B cell (primary cell): ENCODE measurements around the gene PTGIR. TPM values are rescaled to one million over a fixed set of nuclear protein-coding genes. Genes with fewer than 3 reads are reported as not detected.

Source experiments
- ATAC-seq: fragments of 200-7000 bp; cut with Tn5 transposase; one replicate; pipeline ENCODE4 v1.10.0; 2021; ENCODE audit warnings: low read depth, mild to moderate bottlenecking, moderate number of reproducible peaks, moderate library complexity
- CTCF ChIA-PET: fragments of 350-600 bp; sonication (Branson Sonifier 250); formaldehyde crosslinking; loops from one replicate; lab custom pipeline; 2021; ENCODE audit warnings: antibody characterized with exemption, inconsistent platforms; lab: Charles Lee
- POLR2A ChIA-PET: fragments of 350-600 bp; sonication (Branson Sonifier 250); formaldehyde crosslinking; loops from one replicate; lab custom pipeline; 2021; ENCODE audit warnings: antibody characterized with exemption; lab: Charles Lee
- DNase-seq: peaks from one replicate; pipeline ENCODE4 v3.0.0; 2013
- H2AFZ ChIP-seq: 2 replicates; pipeline ENCODE4 v1.6.1; 2012; ENCODE audit warnings: mild to moderate bottlenecking, low read depth, low read length; ENCODE audit not compliant: insufficient read depth, poor library complexity, severe bottlenecking
- H3K27ac ChIP-seq, 2 donors: 1 replicate in 1 of 2; 2 replicates in 1 of 2; pipeline ENCODE4 v1.5.1; 2012 to 2013; ENCODE audit warnings: low read length in 2 of 2, mild to moderate bottlenecking in 2 of 2, moderate library complexity in 1 of 2
- H3K27me3 ChIP-seq, 4 experiments: fragments of 200-600 bp in 1 of 4; sonication (generic) in 1 of 4; replicated peaks in 1 of 4; 1 replicate in 2 of 4; 2 replicates in 2 of 4; pipeline versions ENCODE4 v1.6.1 to v1.7.0; 2013 to 2016; ENCODE audit warnings: low read length in 3 of 4, mild to moderate bottlenecking in 2 of 4, mixed read lengths in 1 of 4, moderate library complexity in 1 of 4; ENCODE audit not compliant: insufficient read depth in 4 of 4, control insufficient read depth in 3 of 4; ENCODE audit errors: control extremely low read depth in 1 of 4
- H3K36me3 ChIP-seq, 2 experiments: replicated peaks in 1 of 2; 1 replicate in 1 of 2; 2 replicates in 1 of 2; pipeline versions ENCODE4 v1.6.1 to v1.7.1; 2013; ENCODE audit warnings: low read length in 1 of 2; ENCODE audit not compliant: insufficient read depth in 2 of 2, control insufficient read depth in 1 of 2; ENCODE audit errors: control extremely low read depth in 1 of 2, extremely low read depth in 1 of 2
- H3K4me1 ChIP-seq, 2 donors: fragments of 200-600 bp in 1 of 2; sonication (generic) in 1 of 2; 1 replicate in 1 of 2; 2 replicates in 1 of 2; pipeline versions ENCODE4 v1.5.1 to v1.6.1; 2013 to 2017; ENCODE audit warnings: low read length in 2 of 2; ENCODE audit not compliant: control insufficient read depth in 2 of 2, insufficient read depth in 2 of 2
- H3K4me2 ChIP-seq: replicated peaks from 2 replicates; pipeline ENCODE3; 2012; ENCODE audit warnings: mild to moderate bottlenecking, low read depth, low read length; ENCODE audit not compliant: poor library complexity, severe bottlenecking
- H3K4me3 ChIP-seq, 5 experiments: fragments of 200-600 bp in 1 of 5; sonication (generic) in 1 of 5; 1 replicate in 3 of 5; 2 replicates in 2 of 5; pipeline versions ENCODE4 v1.5.1 to v1.7.0; 2011 to 2016; ENCODE audit warnings: low read length in 4 of 5, mild to moderate bottlenecking in 4 of 5, low read depth in 2 of 5, control low read depth in 1 of 5, moderate library complexity in 1 of 5; ENCODE audit not compliant: insufficient read depth in 1 of 5; ENCODE audit errors: control extremely low read depth in 1 of 5, extremely low read depth in 1 of 5
- H3K79me2 ChIP-seq: fragments of 200-600 bp; sonication (generic); one replicate; pipeline ENCODE4 v1.6.0; 2016; ENCODE audit warnings: low read length; ENCODE audit not compliant: control insufficient read depth, insufficient read depth
- H3K9ac ChIP-seq: fragments of 200-600 bp; sonication (generic); 2 replicates; pipeline ENCODE4 v1.6.1; 2017; ENCODE audit warnings: mild to moderate bottlenecking, low read length, moderate library complexity
- H3K9me3 ChIP-seq, 3 donors: one replicate each; pipeline versions ENCODE4 v1.6.1 to v1.7.1; 2013; ENCODE audit warnings: low read length in 2 of 3; ENCODE audit not compliant: control insufficient read depth in 2 of 3, insufficient read depth in 1 of 3; ENCODE audit errors: control extremely low read depth in 1 of 3
- H4K20me1 ChIP-seq: 2 replicates; pipeline ENCODE4 v1.6.0; 2012; ENCODE audit warnings: mild to moderate bottlenecking, low read length; ENCODE audit not compliant: insufficient read depth, control insufficient read depth, poor library complexity, severe bottlenecking
- H3K27ac Mint-ChIP-seq: one replicate; pipeline ENCODE4 v1.8.0; 2021; ENCODE audit warnings: mixed read lengths
- H3K27me3 Mint-ChIP-seq: one replicate; pipeline ENCODE4 v1.8.0; 2021; ENCODE audit warnings: mixed read lengths
- H3K4me1 Mint-ChIP-seq: one replicate; pipeline ENCODE4 v1.8.0; 2021; ENCODE audit warnings: mixed read lengths
- H3K4me3 Mint-ChIP-seq: one replicate; pipeline ENCODE4 v1.8.0; 2021; ENCODE audit warnings: mixed read lengths
- H3K9me3 Mint-ChIP-seq: one replicate; pipeline ENCODE4 v1.8.0; 2022; ENCODE audit warnings: mixed read lengths; ENCODE audit not compliant: insufficient read depth
- CTCF ChIP-seq: fragments of 200-600 bp; IDR thresholded peaks from one replicate; pipeline ENCODE4 v1.8.0; 2022; ENCODE audit warnings: antibody characterized with exemption, mild to moderate bottlenecking
- EZH2 ChIP-seq: IDR thresholded peaks from 2 replicates; pipeline ENCODE4 v1.6.1; 2012; ENCODE audit warnings: borderline replicate concordance, low read depth, mild to moderate bottlenecking, moderate library complexity, low read length; ENCODE audit not compliant: insufficient read depth, poor library complexity, severe bottlenecking
- WGBS: methylation state at CpG from one replicate; pipeline ENCODE4 v1.1.5; 2013; ENCODE audit warnings: missing lambda C conversion rate; ENCODE audit not compliant: insufficient coverage; 5-methylcytosine and 5-hydroxymethylcytosine counted together
- intact Hi-C: fragments of 100-400 bp; cut with micrococcal nuclease; formaldehyde crosslinking; loops from one replicate; pipeline ENCODE4 v1.10.0; 2022
- polyA plus RNA-seq: library from polyadenylated mRNA; depleted of rRNA; stranded (reverse); fragments of >200 nt; gene quantifications from 2 replicates; pipeline ENCODE4 v1.2.3, GENCODE V29; 2012
- total RNA-seq, 2 donors: library from RNA; stranded (reverse); fragments of 120-200 nt in 1 of 2; gene quantifications; 1 replicate in 1 of 2; 2 replicates in 1 of 2; pipeline versions ENCODE4 v1.2.3 to v1.2.4, GENCODE V29; 2013 to 2022

PTGIR gene
- total and polyA plus RNA-seq, 2 donors (not counting 1 experiment from before 2014, with no cell fraction given) = 1.9 to 2.1 TPM

DNA sequence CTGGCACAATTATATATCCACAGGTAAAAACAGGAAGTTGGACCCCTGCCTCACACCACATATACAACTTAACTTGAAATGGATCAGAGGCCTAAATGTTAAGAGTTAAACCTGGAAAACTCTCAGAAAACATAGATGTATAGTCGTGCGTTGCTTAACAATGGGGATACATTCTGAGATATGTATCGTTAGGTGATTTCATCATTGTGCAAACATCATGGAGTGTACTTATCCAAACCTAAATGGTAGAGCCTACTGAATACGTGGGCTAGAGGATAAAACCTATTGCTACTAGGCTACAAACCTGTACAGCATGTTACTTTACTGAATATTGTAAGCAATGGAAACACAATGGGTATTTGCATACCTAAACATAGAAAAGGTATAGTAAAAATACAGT is 38.6 kb downstream of the PTGIR start:
- Histone ChIP-seq H3K4me2 (no peak overlapping the region), H3K79me2 (no peaks in the 10 kb centered on the region), H2AFZ (no peak overlapping the region), H3K9ac (no peak overlapping the region), H3K27me3 (no peaks in the 10 kb centered on the region), H3K4me3 (no peak overlapping the region), H4K20me1 (no peaks in the 10 kb centered on the region), H3K36me3 (no peaks in the 10 kb centered on the region), H3K4me1 (no peaks in the 10 kb centered on the region), H3K27ac (no peak overlapping the region), H3K9me3 (peaks cover 0 to 3% (median 0%) of the 10 kb centered on the region in 3 donors)
- Mint-ChIP-seq H3K27ac (no peak overlapping the region), H3K4me3 (no peak overlapping the region), H3K27me3 (peaks cover 3% of the 10 kb centered on the region), H3K4me1 (no peaks in the 10 kb centered on the region), H3K9me3 (no peaks in the 10 kb centered on the region)
- DNase-seq (no peak), ATAC-seq (no peak)
- TF ChIP-seq EZH2 (no peak), CTCF (no peak)
- no CpG with 5 or more reads among the region's 4 CpGs for WGBS
- ChIA-PET POLR2A (no interaction called here), CTCF (no interaction called here)
- intact Hi-C loops = no loop called here

GRCh38 chr19:46585539-46585938 is 39.4 kb downstream of the PTGIR start:
- DNase-seq (no peak), ATAC-seq (no peak)
- H3K27me3 ChIP-seq = no peaks in the 10 kb centered on the region
- no peaks in the 10 kb centered on the region for H3K4me1 ChIP-seq
- peaks cover 0 to 3% (median 0%) of the 10 kb centered on the region in 3 donors for H3K9me3 ChIP-seq
- ChIA-PET POLR2A (no interaction called here), CTCF (no interaction called here)
- TF ChIP-seq CTCF = no peak
- no peak for TF ChIP-seq EZH2
- intact Hi-C loops = no loop called here
- no peak overlapping the region for H3K4me3 ChIP-seq
- H2AFZ ChIP-seq = no peak overlapping the region
- H4K20me1 ChIP-seq = no peaks in the 10 kb centered on the region
- H3K79me2 ChIP-seq = no peaks in the 10 kb centered on the region
- no peaks in the 10 kb centered on the region for H3K4me1 Mint-ChIP-seq
- no peaks in the 10 kb centered on the region for H3K9me3 Mint-ChIP-seq
- no peak overlapping the region for H3K9ac ChIP-seq
- no CpG with 5 or more reads among the region's 1 CpG for WGBS
- H3K27ac ChIP-seq = no peak overlapping the region
- H3K27me3 Mint-ChIP-seq = peaks cover 6% of the 10 kb centered on the region
- no peak overlapping the region for H3K27ac Mint-ChIP-seq
- H3K4me3 Mint-ChIP-seq = no peak overlapping the region
- H3K36me3 ChIP-seq = no peaks in the 10 kb centered on the region
- no peak overlapping the region for H3K4me2 ChIP-seq
